Immature natural killer cell (primary cell): ENCODE results near the gene TMEM53. TPM values are rescaled to one million over a fixed set of nuclear protein-coding genes. Genes with fewer than 3 reads are reported as not detected.
A peak's percentile ranks its signal among the peaks of the same experiment; 100 is the strongest.
"Not testable (repeated sequence)": the region's sequence is repeated elsewhere in the genome, so short reads cannot be mapped to it uniquely, and the experiment has no call there.

Experiments used
- DNase-seq, 3 donors: peaks; one replicate each; pipeline ENCODE4 v3.0.0; 2022; ENCODE audit warnings: mixed read lengths in 1 of 3
- H3K27ac Mint-ChIP-seq, 6 donors: one replicate each; pipeline ENCODE4 v1.8.0; 2020; ENCODE audit warnings: mixed read lengths in 6 of 6, mild to moderate bottlenecking in 5 of 6, inconsistent platforms in 4 of 6, moderate library complexity in 3 of 6
- H3K27me3 Mint-ChIP-seq, 3 donors: one replicate each; pipeline ENCODE4 v1.8.0; 2020 to 2021; ENCODE audit warnings: low read depth in 3 of 3, mild to moderate bottlenecking in 3 of 3, mixed read lengths in 3 of 3, moderate library complexity in 3 of 3, inconsistent platforms in 1 of 3
- H3K36me3 Mint-ChIP-seq, 3 donors: one replicate each; pipeline ENCODE4 v1.8.0; 2020; ENCODE audit warnings: mixed read lengths in 3 of 3, inconsistent platforms in 2 of 3, mild to moderate bottlenecking in 2 of 3
- H3K4me1 Mint-ChIP-seq, 2 donors: one replicate each; pipeline ENCODE4 v1.8.0; 2020; ENCODE audit warnings: inconsistent platforms in 2 of 2, mild to moderate bottlenecking in 2 of 2, mixed read lengths in 2 of 2, moderate library complexity in 1 of 2
- H3K4me3 Mint-ChIP-seq, 5 donors: one replicate each; pipeline ENCODE4 v1.8.0; 2020; ENCODE audit warnings: mild to moderate bottlenecking in 5 of 5, mixed read lengths in 5 of 5, inconsistent platforms in 3 of 5, moderate library complexity in 3 of 5
- H3K9me3 Mint-ChIP-seq, 6 donors: one replicate each; pipeline ENCODE4 v1.8.0; 2020; ENCODE audit warnings: mild to moderate bottlenecking in 6 of 6, mixed read lengths in 6 of 6, inconsistent platforms in 4 of 6, moderate library complexity in 3 of 6
- polyA plus RNA-seq, 3 donors: library from polyadenylated mRNA; unstranded; fragments of 300-500 nt; fragmentation: Illumina TruSeq; gene quantifications; one replicate each; pipeline ENCODE4 v1.2.3, GENCODE V29; 2021

TMEM53 gene
- polyA plus RNA-seq, 3 donors from 2014 or later = 4.2 to 8.8 (median 8.7) TPM

DNA sequence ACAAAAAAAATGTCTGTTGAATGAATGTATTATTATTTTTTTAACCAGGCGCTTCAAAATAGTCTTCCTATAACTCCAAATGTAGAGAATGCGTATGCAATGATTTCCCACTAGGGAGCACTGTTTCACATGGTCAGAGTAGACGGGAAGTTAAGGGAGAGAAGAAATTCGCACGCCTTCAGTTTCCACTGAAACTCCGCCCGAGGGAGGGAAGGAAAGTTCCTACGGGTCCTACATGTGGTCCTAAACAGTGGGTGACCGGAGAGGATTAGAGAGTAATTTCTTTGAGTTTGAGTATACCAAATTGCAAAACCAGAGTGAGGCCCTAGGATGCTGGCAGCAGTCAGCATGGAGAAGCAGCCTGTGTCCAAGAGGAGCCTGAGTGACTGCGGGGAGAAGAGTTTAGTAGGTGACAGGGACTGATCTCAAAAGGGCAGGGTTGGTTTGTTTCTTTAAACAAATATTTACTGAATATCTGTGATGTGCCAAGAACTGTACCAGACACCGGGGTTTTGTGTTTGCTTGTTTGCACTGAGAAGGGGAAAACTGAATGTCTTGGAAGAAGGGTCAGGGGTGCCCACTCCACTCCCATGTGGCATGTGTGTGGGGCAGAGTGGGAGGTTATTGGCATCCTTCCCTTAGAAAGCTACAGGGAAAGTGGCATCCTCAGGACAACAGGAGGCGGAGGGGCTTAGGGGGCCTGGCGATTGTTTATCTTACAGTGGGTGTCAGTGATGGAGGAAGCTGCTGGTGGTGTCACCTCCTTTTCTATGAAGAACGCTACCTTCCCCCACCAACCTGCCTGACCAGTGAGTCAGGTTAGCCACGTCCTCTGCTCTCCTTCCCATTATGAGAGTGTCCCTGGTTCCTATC, 33.9 kb upstream of the TMEM53 start:
- H3K4me1 Mint-ChIP-seq = peaks cover 4 to 7% of the 10 kb centered on the region in 2 donors
- DNase-seq = peak; percentile 28 to 42 (median 40)
- peaks cover 0 to 5% (median 0%) of the 10 kb centered on the region in 3 donors for H3K27me3 Mint-ChIP-seq
- peak overlapping the region; percentile 21 to 75 (median 31) for H3K4me3 Mint-ChIP-seq
- no peaks in the 10 kb centered on the region for H3K36me3 Mint-ChIP-seq
- peak overlapping the region in 5 of 6 donors; percentile 14 to 64 (median 27) for H3K27ac Mint-ChIP-seq
- no peaks in the 10 kb centered on the region for H3K9me3 Mint-ChIP-seq

DNA sequence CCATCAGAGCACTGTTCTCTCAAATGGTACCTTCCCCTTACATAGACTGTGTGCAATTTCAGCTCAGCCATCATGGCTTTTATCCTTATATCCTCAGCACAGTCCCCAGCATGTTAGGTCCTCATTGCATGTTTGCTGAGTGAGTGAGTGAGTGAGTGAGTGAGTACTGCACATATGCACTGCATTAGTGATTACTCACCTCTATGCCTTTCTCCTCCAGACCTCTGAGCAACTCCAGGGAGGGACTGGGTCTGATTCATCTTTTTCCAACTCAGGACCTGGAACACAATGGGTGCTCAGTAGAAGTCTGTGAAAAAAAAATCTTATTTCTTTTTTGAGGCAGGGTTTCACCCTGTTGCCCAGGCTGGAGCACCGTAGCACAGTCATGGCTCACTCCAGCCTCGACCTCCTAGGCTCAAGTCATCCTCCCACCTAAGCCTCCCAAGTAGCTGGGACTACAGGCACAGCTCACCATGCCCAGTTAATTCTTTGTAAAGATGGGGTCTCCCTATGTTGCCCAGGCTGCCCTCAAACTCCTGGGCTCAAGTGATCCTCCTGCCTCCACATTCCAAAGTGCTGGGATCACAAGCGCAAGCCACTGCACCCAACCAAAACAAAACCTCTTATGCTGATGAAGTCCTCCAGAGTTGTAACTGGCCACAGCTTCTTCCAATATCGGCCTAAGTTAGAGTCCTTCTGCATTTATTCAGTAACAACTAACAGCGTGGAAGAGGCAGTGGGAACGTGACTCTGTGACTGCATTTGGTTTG, 33.0 kb upstream of the TMEM53 start:
- H3K36me3 Mint-ChIP-seq = no peaks in the 10 kb centered on the region
- H3K9me3 Mint-ChIP-seq = no peaks in the 10 kb centered on the region
- H3K27me3 Mint-ChIP-seq = peaks cover 0 to 5% (median 2%) of the 10 kb centered on the region in 3 donors
- H3K27ac Mint-ChIP-seq = no peak overlapping the region
- no peak overlapping the region for H3K4me3 Mint-ChIP-seq
- no peak for DNase-seq
- H3K4me1 Mint-ChIP-seq = peaks cover 4 to 7% of the 10 kb centered on the region in 2 donors

DNA sequence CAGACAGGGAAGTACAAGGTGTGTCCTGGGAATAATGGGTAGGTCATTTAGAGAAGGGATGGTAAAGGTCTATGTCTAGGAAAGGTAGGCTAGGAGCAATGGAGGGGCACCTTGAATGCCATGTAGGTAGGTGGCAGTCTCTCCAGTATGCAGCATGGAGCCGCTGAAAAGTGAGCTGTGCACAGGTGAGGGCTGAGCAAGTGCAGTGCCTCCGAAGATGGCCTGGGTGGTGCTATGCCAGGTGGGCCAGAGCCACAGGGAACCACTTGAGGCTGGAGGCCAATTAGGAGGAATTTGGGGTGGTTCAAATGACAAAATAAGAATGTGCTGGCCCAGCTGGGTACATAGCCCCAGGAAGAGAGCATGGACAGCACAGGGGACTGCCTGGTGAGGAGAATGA, 31.7 kb upstream of the TMEM53 start:
- no peak overlapping the region for H3K4me3 Mint-ChIP-seq
- peaks cover 0 to 6% (median 5%) of the 10 kb centered on the region in 3 donors for H3K27me3 Mint-ChIP-seq
- DNase-seq = no peak
- no peaks in the 10 kb centered on the region for H3K9me3 Mint-ChIP-seq
- peaks cover 4 to 7% of the 10 kb centered on the region in 2 donors for H3K4me1 Mint-ChIP-seq
- H3K27ac Mint-ChIP-seq = peak overlapping the region in 1 of 6 donors; percentile 43
- no peaks in the 10 kb centered on the region for H3K36me3 Mint-ChIP-seq

DNA sequence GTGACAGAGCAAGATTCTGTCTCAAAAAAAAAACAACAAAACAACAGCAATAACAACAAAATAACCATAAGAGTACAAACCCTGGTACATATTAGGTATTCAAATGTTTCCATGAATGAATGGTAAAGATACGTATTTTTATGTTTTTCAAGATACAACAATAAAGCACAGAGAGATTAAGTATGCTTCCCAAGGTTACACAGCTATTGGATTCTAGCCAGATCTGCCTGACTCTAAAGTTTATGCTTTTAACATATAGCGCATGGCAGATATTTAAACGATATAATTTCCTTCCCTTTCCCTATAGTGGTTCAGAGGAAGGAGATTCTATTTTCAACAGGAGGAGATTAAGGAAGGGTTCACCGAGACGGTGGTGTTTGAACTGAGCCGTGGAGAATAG, 31.2 kb upstream of the TMEM53 start:
- no peak for DNase-seq
- no peak overlapping the region for H3K27ac Mint-ChIP-seq
- H3K4me1 Mint-ChIP-seq = peaks cover 4 to 7% of the 10 kb centered on the region in 2 donors
- H3K4me3 Mint-ChIP-seq = no peak overlapping the region
- H3K27me3 Mint-ChIP-seq = peaks cover 0 to 6% (median 2%) of the 10 kb centered on the region in 3 donors
- H3K36me3 Mint-ChIP-seq = no peaks in the 10 kb centered on the region
- H3K9me3 Mint-ChIP-seq = no peaks in the 10 kb centered on the region

DNA sequence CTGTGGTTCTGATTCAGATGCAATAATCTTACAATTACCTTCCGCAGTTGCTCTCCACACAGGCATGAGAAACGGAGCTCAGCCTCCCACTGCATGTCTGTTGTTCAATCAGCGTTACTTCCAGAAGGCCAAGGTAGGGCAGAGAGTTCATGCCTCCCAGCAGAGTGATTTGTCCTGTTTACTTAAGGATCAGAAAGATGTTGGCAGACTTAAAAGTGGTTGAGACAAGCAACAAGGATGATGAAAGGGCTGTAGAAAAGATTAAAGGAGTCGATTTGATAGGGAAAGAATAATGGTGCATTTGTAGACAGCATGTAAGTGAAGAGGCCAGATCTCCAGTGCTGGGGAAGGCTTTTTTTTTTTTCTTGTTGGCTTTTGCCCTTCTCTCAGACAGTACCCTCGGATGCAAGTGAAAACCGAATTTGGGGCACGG, 26.9 kb upstream of the TMEM53 start:
- H3K27me3 Mint-ChIP-seq = peaks cover 0 to 9% (median 0%) of the 10 kb centered on the region in 3 donors
- no peaks in the 10 kb centered on the region for H3K9me3 Mint-ChIP-seq
- H3K4me1 Mint-ChIP-seq = peaks cover 19 to 22% of the 10 kb centered on the region in 2 donors
- DNase-seq = no peak
- H3K4me3 Mint-ChIP-seq = no peak overlapping the region
- no peaks in the 10 kb centered on the region for H3K36me3 Mint-ChIP-seq
- peak overlapping the region in 1 of 6 donors; percentile 53 for H3K27ac Mint-ChIP-seq

DNA sequence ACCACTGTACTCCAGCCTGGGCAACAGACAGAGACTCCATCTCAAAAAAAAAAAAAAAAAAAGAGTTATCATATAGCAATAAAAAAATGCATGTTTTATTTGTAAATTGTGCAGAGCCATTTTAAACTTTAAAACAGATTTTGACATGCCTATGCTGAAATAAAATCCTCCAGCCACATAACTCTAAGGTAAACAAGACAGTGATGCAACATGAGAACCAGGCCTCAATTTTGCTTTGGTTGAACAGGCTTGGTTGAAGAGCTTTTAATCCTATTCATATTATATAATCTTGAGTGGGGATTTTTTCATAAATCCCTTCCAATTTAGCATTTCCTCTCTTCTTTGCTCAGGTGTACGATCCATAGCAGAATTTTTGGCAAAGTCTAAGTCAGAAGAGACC, 26.3 kb upstream of the TMEM53 start:
- peaks cover 0 to 9% (median 0%) of the 10 kb centered on the region in 3 donors for H3K27me3 Mint-ChIP-seq
- no peak overlapping the region for H3K4me3 Mint-ChIP-seq

DNA sequence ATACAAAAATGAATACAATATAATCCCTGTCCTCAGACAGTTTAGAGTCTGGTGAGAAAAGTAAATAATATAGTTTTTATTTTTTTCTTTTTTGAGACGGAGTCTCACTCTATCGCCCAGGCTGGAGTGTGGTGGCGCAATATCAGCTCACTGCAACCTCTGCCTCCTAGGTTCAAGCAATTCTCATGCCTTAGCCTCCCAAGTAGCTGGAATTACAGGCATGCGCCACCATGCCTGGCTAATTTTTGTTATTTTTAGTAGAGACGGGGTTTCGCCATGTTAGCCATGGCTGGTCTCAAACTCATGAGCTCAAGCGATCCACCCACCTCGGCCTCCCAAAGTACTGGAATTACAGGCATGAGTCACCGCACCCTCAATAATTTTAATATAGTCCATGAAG, 25.1 kb upstream of the TMEM53 start:
- H3K9me3 Mint-ChIP-seq, DNase-seq, H3K27me3 Mint-ChIP-seq, H3K27ac Mint-ChIP-seq, H3K4me3 Mint-ChIP-seq, H3K36me3 Mint-ChIP-seq: not testable (repeated sequence)
- peaks cover 25 to 27% of the 10 kb centered on the region in 2 donors for H3K4me1 Mint-ChIP-seq

More for the DNA sequence above, 26.3 kb upstream of the TMEM53 start:
- DNase-seq = no peak
- Mint-ChIP-seq H3K9me3 (no peaks in the 10 kb centered on the region), H3K4me1 (peaks cover 23 to 27% of the 10 kb centered on the region in 2 donors), H3K27ac (no peak overlapping the region), H3K36me3 (no peaks in the 10 kb centered on the region)

DNA sequence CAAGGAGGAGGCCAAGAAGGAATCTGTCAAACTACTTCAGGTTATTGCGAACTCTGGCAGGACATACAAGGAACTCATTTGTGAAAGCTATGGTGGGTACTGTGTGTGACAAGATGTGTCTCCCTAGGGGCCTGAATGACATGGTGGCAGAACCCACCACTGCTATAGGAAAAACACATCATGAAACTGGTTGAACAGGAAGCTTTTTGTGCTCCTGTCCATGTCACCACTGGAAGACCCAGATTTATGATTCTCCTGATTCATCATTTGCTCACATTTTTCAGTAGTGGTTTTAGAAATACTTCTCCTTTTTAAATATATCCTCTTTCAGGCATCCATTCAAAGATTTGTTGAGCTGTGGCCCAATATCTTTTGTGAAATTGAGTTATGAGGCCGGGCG, 23.9 kb upstream of the TMEM53 start:
- Mint-ChIP-seq H3K36me3 (no peaks in the 10 kb centered on the region), H3K27me3 (peaks cover 0 to 9% (median 1%) of the 10 kb centered on the region in 3 donors), H3K27ac (peak overlapping the region in 5 of 6 donors; percentile 84 to 93 (median 90)), H3K4me3 (no peak overlapping the region), H3K4me1 (peaks cover 25 to 27% of the 10 kb centered on the region in 2 donors), H3K9me3 (no peaks in the 10 kb centered on the region)
- DNase-seq = no peak

DNA sequence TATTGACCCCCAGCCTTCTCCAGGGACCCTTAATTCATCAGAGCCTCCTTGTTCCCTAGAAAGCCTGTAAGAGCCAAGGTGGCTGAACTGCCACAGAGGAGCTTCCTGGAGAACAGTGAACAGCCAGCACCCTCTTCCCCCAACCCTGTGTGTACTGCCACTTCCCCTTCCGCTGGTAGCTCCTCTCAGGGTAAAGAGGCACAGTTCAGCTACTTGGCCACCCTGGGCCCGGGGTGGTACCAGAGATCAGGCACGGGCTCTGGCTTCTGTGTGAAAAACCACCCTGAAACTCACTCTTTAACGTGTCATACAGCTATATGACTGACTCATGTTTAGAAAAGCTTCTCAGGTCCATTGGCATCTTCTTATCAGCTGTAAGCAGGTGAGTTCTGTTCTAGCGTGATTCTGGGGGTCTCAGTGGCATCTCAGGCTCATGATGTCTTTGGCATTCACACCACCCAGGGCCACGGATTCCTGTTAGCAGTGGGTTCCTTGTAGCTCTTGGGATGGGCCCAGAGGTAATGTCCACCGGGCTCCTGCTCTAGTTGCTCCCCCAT, 22.6 kb upstream of the TMEM53 start:
- Mint-ChIP-seq H3K9me3 (no peaks in the 10 kb centered on the region), H3K27me3 (peaks cover 0 to 7% (median 1%) of the 10 kb centered on the region in 3 donors), H3K27ac (peak overlapping the region; percentile 79 to 93 (median 90)), H3K36me3 (no peaks in the 10 kb centered on the region), H3K4me3 (peak overlapping the region; percentile 37 to 76 (median 73)), H3K4me1 (peaks cover 25 to 27% of the 10 kb centered on the region in 2 donors)
- DNase-seq = peak; percentile 41 to 63 (median 50)

DNA sequence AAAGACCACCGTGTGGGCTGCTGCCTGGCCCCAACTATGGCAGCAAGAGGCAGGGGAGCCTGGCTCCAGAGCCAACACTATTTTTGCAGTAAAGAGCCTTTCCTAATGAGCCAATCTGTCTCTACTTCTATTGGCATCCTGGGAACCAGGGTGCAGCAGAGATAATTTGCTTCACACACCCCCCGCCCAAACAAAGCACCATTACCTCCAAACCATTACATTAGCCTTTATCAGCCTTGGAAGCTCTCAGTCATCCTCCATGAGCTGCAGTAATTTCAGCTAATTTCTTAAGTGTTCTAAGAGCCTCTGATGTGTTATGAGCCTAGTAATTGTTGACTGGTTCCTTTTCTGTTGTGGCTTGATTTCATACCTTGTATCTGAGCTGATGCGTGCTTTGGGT, 21.8 kb upstream of the TMEM53 start:
- no peak for DNase-seq
- Mint-ChIP-seq H3K4me3 (peak overlapping the region in 1 of 5 donors; percentile 76), H3K27ac (peak overlapping the region; percentile 84 to 93 (median 90)), H3K27me3 (peaks cover 1 to 4% (median 4%) of the 10 kb centered on the region in 3 donors), H3K36me3 (no peaks in the 10 kb centered on the region), H3K9me3 (no peaks in the 10 kb centered on the region), H3K4me1 (peaks cover 25 to 27% of the 10 kb centered on the region in 2 donors)

DNA sequence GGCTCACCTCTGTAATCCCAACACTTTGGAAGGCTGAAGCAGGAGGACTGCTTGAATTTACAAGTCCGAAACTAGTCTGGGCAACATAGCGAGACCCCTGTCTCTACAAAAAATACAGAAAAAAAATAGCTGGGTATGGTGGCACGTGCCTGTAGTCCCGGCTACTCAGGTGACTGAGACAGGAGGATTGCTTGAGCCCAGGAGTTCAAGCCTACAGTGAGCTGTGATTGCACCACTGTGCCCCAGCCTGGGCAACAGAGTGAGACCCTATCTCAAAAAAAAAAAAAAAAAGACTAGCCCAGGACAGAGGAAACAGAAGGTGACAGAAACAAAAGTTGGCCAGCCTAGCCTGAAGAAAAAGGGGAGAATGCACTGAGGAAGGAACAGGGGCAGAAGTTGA, 21.4 kb upstream of the TMEM53 start:
- Mint-ChIP-seq H3K27me3 (peaks cover 1 to 4% (median 3%) of the 10 kb centered on the region in 3 donors), H3K9me3 (no peaks in the 10 kb centered on the region), H3K36me3 (no peaks in the 10 kb centered on the region), H3K4me1 (peaks cover 25 to 27% of the 10 kb centered on the region in 2 donors), H3K27ac (peak overlapping the region in 5 of 6 donors; percentile 87 to 93 (median 90)), H3K4me3 (no peak overlapping the region)
- no peak for DNase-seq

DNA sequence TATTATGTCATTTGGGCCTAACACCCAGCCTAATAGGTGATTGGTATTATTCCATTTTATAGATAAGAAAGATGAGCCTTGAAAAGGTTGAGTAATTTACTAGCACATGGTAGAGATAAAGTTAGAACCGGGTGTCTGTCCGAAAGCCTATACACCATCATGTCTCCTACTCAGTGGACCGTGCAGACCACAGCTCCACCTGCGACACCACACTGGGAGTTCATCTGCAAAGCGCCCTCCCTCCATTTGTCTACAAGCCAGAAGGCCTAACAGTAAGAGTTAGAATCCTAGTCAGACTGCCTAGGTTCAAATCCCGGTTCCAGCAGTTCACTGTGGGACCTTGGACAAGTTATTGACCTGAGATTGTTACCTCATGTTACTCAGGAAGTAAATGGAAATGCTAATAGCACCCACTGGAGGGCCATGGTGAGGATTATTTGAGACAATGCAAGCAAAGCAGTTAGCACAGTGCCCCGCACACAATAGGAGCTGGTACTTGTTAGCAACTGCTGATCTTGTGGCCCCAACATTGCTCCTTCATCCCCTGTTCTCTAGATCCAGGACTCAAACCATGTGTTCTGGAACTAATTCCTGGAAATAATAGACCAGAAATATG, 20.7 kb upstream of the TMEM53 start:
- H3K4me1 Mint-ChIP-seq = peaks cover 25 to 27% of the 10 kb centered on the region in 2 donors
- peaks cover 1 to 5% (median 4%) of the 10 kb centered on the region in 3 donors for H3K27me3 Mint-ChIP-seq
- H3K4me3 Mint-ChIP-seq = peak overlapping the region in 1 of 5 donors; percentile 10
- DNase-seq = no peak
- no peaks in the 10 kb centered on the region for H3K36me3 Mint-ChIP-seq
- H3K27ac Mint-ChIP-seq = peak overlapping the region in 4 of 6 donors; percentile 4 to 41 (median 30)
- H3K9me3 Mint-ChIP-seq = no peaks in the 10 kb centered on the region

DNA sequence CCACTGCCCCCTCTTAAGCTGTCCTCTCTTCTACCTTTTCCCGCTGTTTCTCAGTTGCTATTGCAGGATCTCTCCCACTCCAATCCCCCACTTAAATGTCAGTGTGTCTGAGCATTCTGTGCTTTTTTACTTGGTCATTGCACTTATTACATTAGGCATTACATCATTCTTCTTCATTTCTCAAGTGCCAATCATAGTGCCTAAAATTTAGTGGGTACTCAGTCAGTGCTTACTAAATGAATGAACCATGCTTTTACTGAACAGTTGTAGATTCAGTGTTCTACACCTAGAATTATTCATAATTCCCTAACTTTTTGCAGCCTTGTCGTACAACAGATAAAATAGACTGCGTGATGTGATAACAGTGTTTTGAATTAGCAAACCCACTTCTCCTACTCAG, 19.6 kb upstream of the TMEM53 start:
- no peaks in the 10 kb centered on the region for H3K36me3 Mint-ChIP-seq
- no peak for DNase-seq
- H3K27me3 Mint-ChIP-seq = peaks cover 1 to 5% (median 4%) of the 10 kb centered on the region in 3 donors
- no peak overlapping the region for H3K4me3 Mint-ChIP-seq
- H3K27ac Mint-ChIP-seq = no peak overlapping the region
- H3K4me1 Mint-ChIP-seq = peaks cover 25 to 27% of the 10 kb centered on the region in 2 donors
- no peaks in the 10 kb centered on the region for H3K9me3 Mint-ChIP-seq
